Ovary (tissue), 9 donors: Measurements from ENCODE around the gene MSANTD2. TPM values are rescaled to one million over a fixed set of nuclear protein-coding genes. Genes with fewer than 3 reads are reported as not detected.

Experiments
- DNase-seq, 5 donors: peaks; one replicate each; pipeline ENCODE4 v3.0.0-alpha.2; 2019 to 2020
- H3K27ac ChIP-seq, 2 donors: fragments of 200-600 bp; one replicate each; pipeline versions ENCODE4 v1.5.1 to v1.8.0; 2019 to 2022
- H3K27me3 ChIP-seq: fragments of 200-600 bp; one replicate; pipeline ENCODE4 v1.8.0; 2022
- H3K36me3 ChIP-seq: fragments of 200-600 bp; sonication (generic); one replicate; pipeline ENCODE4 v1.5.1; 2019
- H3K4me1 ChIP-seq: one replicate; pipeline ENCODE4 v1.8.1; 2013; ENCODE audit warnings: mild to moderate bottlenecking, moderate library complexity; ENCODE audit not compliant: insufficient read depth
- H3K4me3 ChIP-seq: fragments of 200-600 bp; sonication (generic); one replicate; pipeline ENCODE4 v1.5.1; 2017
- H3K9me3 ChIP-seq, 2 donors: fragments of 200-600 bp in 1 of 2; sonication (generic) in 1 of 2; one replicate each; pipeline versions ENCODE4 v1.5.1 to v1.8.1; 2013 to 2019; ENCODE audit warnings: mild to moderate bottlenecking in 1 of 2, moderate library complexity in 1 of 2
- CTCF ChIP-seq, 3 donors: fragments of 450-650 bp in 2 of 3; fragments of 200-600 bp in 1 of 3; IDR thresholded peaks; one replicate each; pipeline versions ENCODE4 v1.5.1 to v1.8.0; 2016 to 2022; ENCODE audit warnings: antibody characterized with exemption in 3 of 3, mild to moderate bottlenecking in 1 of 3
- EP300 ChIP-seq: sonication (generic); formaldehyde crosslinking; IDR thresholded peaks from one replicate; pipeline ENCODE4 v1.6.1; 2017; ENCODE audit warnings: antibody characterized with exemption
- POLR2A ChIP-seq: fragments of 450-650 bp; IDR thresholded peaks from one replicate; pipeline ENCODE4 v1.6.1; 2017; ENCODE audit warnings: antibody characterized with exemption, mild to moderate bottlenecking, moderate library complexity
- WGBS, 3 donors: extraction: QIAGEN DNeasy Blood & Tissue Kit in 1 of 3; methylation state at CpG; one replicate each; pipeline versions ENCODE4 v1.1.5 to v1.1.7; 2013 to 2017; 5-methylcytosine and 5-hydroxymethylcytosine counted together
- intact Hi-C, 4 donors: fragments of 100-400 bp; cut with DNase I; formaldehyde crosslinking; loops; one replicate each; pipeline versions ENCODE4 v1.11.0 to v1.15.1; 2022 to 2023
- polyA plus RNA-seq, 2 donors: library from polyadenylated mRNA; stranded (reverse); fragments of 200-250 nt in 1 of 2; fragments of 350-450 nt in 1 of 2; fragmentation: Illumina TruSeq in 1 of 2; extraction: RNeasy Lipid Tissue Mini Kit (QIAGEN cat#74804) in 1 of 2; gene quantifications; one replicate each; pipeline ENCODE4 v1.2.3, GENCODE V29; 2013 to 2014
- total RNA-seq, 7 donors: library from RNA; depleted of rRNA in 2 of 7; stranded (reverse); fragments of >200 nt in 2 of 7; fragmentation: NEBNext Ultra II Directional in 3 of 7; extraction: Animal tissue kit (Norgen Biotek cat#: 25700) in 3 of 7; gene quantifications; one replicate each; pipeline versions ENCODE4 v1.1.0 to v1.2.4, GENCODE V29; 2016 to 2023
- donor health status: DM: no; HTN: no; CAD: no; lungs with moderate emphysema.
- donor health status: DM: no; HTN: no; CAD: no.
- donor health status: Bipolar disorder and iron deficiency.
- donor health status: DM: yes; HTN: yes; CAD: no.
- donor health status: DM: no; HTN: no; CAD: no.
- donor health status: DM: yes; HTN: yes; CAD: no.

The MSANTD2 gene
- total and polyA plus RNA-seq, 9 donors = 9.9 to 19.4 (median 16.7) TPM

GRCh38 chr11:124835918-124836317 lies 35.7 kb upstream of the MSANTD2 start:
- TF ChIP-seq CTCF (IDR thresholded peaks at IDR 0.05) = no peak
- TF ChIP-seq EP300 = no peak
- no peak for TF ChIP-seq POLR2A
- intact Hi-C loops = loop anchor here in 2 of 4 donors (2.0 to 5.0 kb wide), 3 partner anchors 74 to 167 kb away; partner anchors contain the start of genes ESAM (in 1 of the 2), SIAE (in 1 of the 2) and SPA17 (in 1 of the 2)
- Histone ChIP-seq H3K4me1 (peaks cover 6% of the 10 kb centered on the region), H3K27ac (no peak overlapping the region), H3K27me3 (peaks cover 6% of the 10 kb centered on the region), H3K9me3 (no peaks in the 10 kb centered on the region), H3K4me3 (no peak overlapping the region), H3K36me3 (no peaks in the 10 kb centered on the region)
- DNase-seq = no peak
- WGBS, 3 donors = 82 to 87% (median 87%) methylated on average over 8 of the region's 8 CpGs

- WGBS, 3 donors = 80 to 86% (median 83%) methylated on average over 3 of the region's 3 CpGs
- Histone ChIP-seq H3K4me3 (no peak overlapping the region), H3K9me3 (no peaks in the 10 kb centered on the region), H3K27ac (no peak overlapping the region), H3K27me3 (peaks cover 3% of the 10 kb centered on the region), H3K4me1 (peaks cover 3% of the 10 kb centered on the region), H3K36me3 (no peaks in the 10 kb centered on the region)
- TF ChIP-seq CTCF (IDR thresholded peaks at IDR 0.05) (no peak), EP300 (no peak), POLR2A (no peak)
- DNase-seq = no peak
- intact Hi-C loops = loop anchor here in 2 of 4 donors (5.0 kb wide), 2 partner anchors 72 to 162 kb away; partner anchors contain the start of genes ESAM (in 1 of the 2), SIAE (in 1 of the 2) and SPA17 (in 1 of the 2)
These were observed 34.4 kb upstream of the MSANTD2 start for GRCh38 chr11:124834526-124835180.

GRCh38 chr11:124832571-124832970 lies 32.4 kb upstream of the MSANTD2 start:
- WGBS, 3 donors = 69 to 81% (median 76%) methylated on average over 4 of the region's 4 CpGs
- DNase-seq = no peak
- no peak overlapping the region for H3K27ac ChIP-seq
- no peak overlapping the region for H3K4me3 ChIP-seq
- H3K36me3 ChIP-seq = no peaks in the 10 kb centered on the region
- H3K27me3 ChIP-seq = no peaks in the 10 kb centered on the region
- H3K4me1 ChIP-seq = peaks cover 2% of the 10 kb centered on the region
- H3K9me3 ChIP-seq = no peaks in the 10 kb centered on the region
- TF ChIP-seq POLR2A = no peak
- TF ChIP-seq CTCF (IDR thresholded peaks at IDR 0.05) = no peak
- no peak for TF ChIP-seq EP300
- intact Hi-C loops = no loop called here

- TF ChIP-seq POLR2A = no peak
- TF ChIP-seq CTCF (IDR thresholded peaks at IDR 0.05) = no peak
- TF ChIP-seq EP300 = no peak
- Histone ChIP-seq H3K27ac (no peak overlapping the region), H3K4me3 (no peak overlapping the region), H3K36me3 (no peaks in the 10 kb centered on the region), H3K4me1 (peaks cover 2% of the 10 kb centered on the region), H3K9me3 (no peaks in the 10 kb centered on the region), H3K27me3 (no peaks in the 10 kb centered on the region)
- DNase-seq = no peak
- intact Hi-C loops = no loop called here
- WGBS, 3 donors = 95% methylated on average over 2 of the region's 2 CpGs
These were observed 31.7 kb upstream of the MSANTD2 start for GRCh38 chr11:124831897-124832296.
